ENCODE results near the gene FPGT. TPM values are rescaled to one million over a fixed set of nuclear protein-coding genes. Genes with fewer than 3 reads are reported as not detected.

The FPGT gene
- polyA plus RNA-seq, 2 of the 4 experiments (the other 2 are of a cell fraction), result 9.6 to 19.9 TPM

DNA sequence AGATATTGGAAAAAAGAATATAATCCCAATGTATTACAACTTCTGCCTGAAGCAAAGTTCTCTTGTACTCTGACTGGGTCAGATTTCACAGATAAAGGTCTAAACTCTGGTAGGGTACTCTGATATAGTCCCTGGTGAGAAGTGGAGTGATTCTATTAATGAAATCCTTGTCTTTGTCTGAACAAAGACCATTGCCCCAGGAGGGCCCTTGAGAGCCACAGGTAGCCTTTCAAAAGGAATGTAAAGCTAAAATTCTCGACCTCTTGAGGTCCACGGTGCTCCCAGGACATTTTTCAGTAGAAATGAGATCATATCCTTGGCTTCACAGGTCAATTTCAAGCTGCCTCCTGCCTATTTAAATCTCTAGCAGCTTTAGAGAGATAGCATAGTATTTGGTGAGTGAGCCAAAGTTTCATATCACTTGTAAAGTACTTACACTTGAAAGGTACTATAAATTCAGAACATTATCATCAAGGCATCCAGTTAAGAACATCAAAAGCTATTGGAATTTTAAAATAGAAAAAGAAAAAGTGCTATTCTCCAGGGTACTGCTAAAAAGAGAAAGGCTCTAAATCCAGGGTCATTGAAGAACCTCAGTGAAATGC, 47.2 kb downstream of the FPGT start:
- TF ChIP-seq FOSL2 (IDR thresholded peaks at IDR 0.05) (no peak), FOSL2 (CRISPR knock-in tag; IDR thresholded peaks at IDR 0.05) (no peak), HOXA7 (CRISPR knock-in tag; IDR thresholded peaks at IDR 0.05) (no peak), KDM5A (IDR thresholded peaks at IDR 0.05) (no peak), CBX8 (IDR thresholded peaks at IDR 0.05) (no peak), POLR2AphosphoS2 (conservative IDR thresholded peaks at IDR 0.05; ENCODE audit: low read length) (no peak)
- ChIA-PET POLR2A (no interaction called here), CTCF (no interaction called here)
- WGBS (ENCODE audit: missing lambda C conversion rate), result 4% methylated on average over 2 of the region's 2 CpGs
- no peak for DNase-seq (ENCODE audit: low read depth in 1 of 2, low spot score in 1 of 2)
- H3K4me3 ChIP-seq, result no peak overlapping the region
- FAIRE-seq, result no peak
- no peaks in the 10 kb centered on the region for H3K4me1 ChIP-seq
- no peak for ATAC-seq
- H3K4me2 ChIP-seq, result no peak overlapping the region
- H3K9me3 ChIP-seq, result no peaks in the 10 kb centered on the region
- no peak overlapping the region for H3K27ac ChIP-seq

DNA sequence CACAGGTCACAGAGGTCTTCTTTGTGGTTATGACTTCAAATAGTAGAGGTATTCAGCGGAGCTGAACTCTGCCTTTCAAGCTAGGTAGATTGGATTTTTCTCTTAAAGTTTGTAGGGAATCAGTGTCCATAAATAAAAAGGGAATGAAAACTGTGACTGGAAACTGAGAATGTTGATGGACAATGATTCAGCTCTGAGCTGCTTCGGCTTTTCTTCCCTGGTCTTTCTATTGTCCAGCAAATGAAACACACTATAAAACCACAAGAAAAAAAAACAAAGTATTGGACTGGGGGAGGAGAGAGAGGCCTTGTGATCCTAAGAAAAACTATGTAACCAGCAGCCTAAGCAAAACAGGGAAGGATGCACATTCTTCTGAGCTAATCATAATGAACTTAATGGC, 48.3 kb downstream of the FPGT start:
- ATAC-seq, result no peak
- WGBS (ENCODE audit: missing lambda C conversion rate), result 17% methylated on average over 2 of the region's 2 CpGs
- POLR2A ChIA-PET, result no interaction called here
- Histone ChIP-seq H3K27ac (no peak overlapping the region), H3K4me3 (no peak overlapping the region), H3K9me3 (no peaks in the 10 kb centered on the region), H3K4me1 (no peaks in the 10 kb centered on the region), H3K4me2 (no peak overlapping the region)
- FAIRE-seq, result no peak
- TF ChIP-seq MAFK (IDR thresholded peaks at IDR 0.05; ENCODE audit: partially characterized antibody), result no peak
- TF ChIP-seq MAZ (IDR thresholded peaks at IDR 0.05; ENCODE audit: borderline replicate concordance, low read depth, low read length), result no peak
- no peak for TF ChIP-seq EHMT2 (IDR thresholded peaks at IDR 0.05; ENCODE audit: low read depth)
- TF ChIP-seq SREBF2 (IDR thresholded peaks at IDR 0.05), result no peak
- TF ChIP-seq HOXB13 (CRISPR knock-in tag; IDR thresholded peaks at IDR 0.05; ENCODE audit: low read depth), result no peak
- no peak for TF ChIP-seq ZFP36 (IDR thresholded peaks at IDR 0.05; ENCODE audit: borderline replicate concordance, partially characterized antibody)
- TF ChIP-seq, protein P1, sequence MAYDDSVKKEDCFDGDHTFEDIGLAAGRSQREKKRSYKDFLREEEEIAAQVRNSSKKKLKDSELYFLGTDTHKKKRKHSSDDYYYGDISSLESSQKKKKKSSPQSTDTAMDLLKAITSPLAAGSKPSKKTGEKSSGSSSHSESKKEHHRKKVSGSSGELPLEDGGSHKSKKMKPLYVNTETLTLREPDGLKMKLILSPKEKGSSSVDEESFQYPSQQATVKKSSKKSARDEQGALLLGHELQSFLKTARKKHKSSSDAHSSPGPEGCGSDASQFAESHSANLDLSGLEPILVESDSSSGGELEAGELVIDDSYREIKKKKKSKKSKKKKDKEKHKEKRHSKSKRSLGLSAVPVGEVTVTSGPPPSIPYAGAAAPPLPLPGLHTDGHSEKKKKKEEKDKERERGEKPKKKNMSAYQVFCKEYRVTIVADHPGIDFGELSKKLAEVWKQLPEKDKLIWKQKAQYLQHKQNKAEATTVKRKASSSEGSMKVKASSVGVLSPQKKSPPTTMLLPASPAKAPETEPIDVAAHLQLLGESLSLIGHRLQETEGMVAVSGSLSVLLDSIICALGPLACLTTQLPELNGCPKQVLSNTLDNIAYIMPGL (CRISPR knock-in tag; IDR thresholded peaks at IDR 0.05; ENCODE audit: borderline replicate concordance), result no peak
- TF ChIP-seq, protein P2, sequence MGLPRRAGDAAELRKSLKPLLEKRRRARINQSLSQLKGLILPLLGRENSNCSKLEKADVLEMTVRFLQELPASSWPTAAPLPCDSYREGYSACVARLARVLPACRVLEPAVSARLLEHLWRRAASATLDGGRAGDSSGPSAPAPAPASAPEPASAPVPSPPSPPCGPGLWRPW (IDR thresholded peaks at IDR 0.05), result no peak
- TF ChIP-seq, protein P3, sequence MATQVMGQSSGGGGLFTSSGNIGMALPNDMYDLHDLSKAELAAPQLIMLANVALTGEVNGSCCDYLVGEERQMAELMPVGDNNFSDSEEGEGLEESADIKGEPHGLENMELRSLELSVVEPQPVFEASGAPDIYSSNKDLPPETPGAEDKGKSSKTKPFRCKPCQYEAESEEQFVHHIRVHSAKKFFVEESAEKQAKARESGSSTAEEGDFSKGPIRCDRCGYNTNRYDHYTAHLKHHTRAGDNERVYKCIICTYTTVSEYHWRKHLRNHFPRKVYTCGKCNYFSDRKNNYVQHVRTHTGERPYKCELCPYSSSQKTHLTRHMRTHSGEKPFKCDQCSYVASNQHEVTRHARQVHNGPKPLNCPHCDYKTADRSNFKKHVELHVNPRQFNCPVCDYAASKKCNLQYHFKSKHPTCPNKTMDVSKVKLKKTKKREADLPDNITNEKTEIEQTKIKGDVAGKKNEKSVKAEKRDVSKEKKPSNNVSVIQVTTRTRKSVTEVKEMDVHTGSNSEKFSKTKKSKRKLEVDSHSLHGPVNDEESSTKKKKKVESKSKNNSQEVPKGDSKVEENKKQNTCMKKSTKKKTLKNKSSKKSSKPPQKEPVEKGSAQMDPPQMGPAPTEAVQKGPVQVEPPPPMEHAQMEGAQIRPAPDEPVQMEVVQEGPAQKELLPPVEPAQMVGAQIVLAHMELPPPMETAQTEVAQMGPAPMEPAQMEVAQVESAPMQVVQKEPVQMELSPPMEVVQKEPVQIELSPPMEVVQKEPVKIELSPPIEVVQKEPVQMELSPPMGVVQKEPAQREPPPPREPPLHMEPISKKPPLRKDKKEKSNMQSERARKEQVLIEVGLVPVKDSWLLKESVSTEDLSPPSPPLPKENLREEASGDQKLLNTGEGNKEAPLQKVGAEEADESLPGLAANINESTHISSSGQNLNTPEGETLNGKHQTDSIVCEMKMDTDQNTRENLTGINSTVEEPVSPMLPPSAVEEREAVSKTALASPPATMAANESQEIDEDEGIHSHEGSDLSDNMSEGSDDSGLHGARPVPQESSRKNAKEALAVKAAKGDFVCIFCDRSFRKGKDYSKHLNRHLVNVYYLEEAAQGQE (IDR thresholded peaks at IDR 0.05), result no peak
- no peak for TF ChIP-seq CHD2 (IDR thresholded peaks at IDR 0.05; ENCODE audit: low read length, partially characterized antibody)
- no peak for TF ChIP-seq SMC3 (IDR thresholded peaks at IDR 0.05)
- no peak for TF ChIP-seq HDAC2 (IDR thresholded peaks at IDR 0.05)
- TF ChIP-seq NR3C1 (IDR thresholded peaks at IDR 0.05), result no peak
- TF ChIP-seq POLR2A (IDR thresholded peaks at IDR 0.05; ENCODE audit: low read length), result no peak
- no peak for TF ChIP-seq EP300 (IDR thresholded peaks at IDR 0.05)
- CTCF ChIA-PET, result interaction anchor here (0.5 kb wide), 1 partner anchor 25 kb away, joined by 3 read pairs; no protein-coding TSS in a partner anchor
- no peak for DNase-seq (ENCODE audit: low read depth in 1 of 2, low spot score in 1 of 2)
